ENCODE measurements around the gene OR51B4. TPM values are rescaled to one million over a fixed set of nuclear protein-coding genes. Genes with fewer than 3 reads are reported as not detected.

The OR51B4 gene
- total RNA-seq, 4 donors from 2014 or later: not detected

DNA sequence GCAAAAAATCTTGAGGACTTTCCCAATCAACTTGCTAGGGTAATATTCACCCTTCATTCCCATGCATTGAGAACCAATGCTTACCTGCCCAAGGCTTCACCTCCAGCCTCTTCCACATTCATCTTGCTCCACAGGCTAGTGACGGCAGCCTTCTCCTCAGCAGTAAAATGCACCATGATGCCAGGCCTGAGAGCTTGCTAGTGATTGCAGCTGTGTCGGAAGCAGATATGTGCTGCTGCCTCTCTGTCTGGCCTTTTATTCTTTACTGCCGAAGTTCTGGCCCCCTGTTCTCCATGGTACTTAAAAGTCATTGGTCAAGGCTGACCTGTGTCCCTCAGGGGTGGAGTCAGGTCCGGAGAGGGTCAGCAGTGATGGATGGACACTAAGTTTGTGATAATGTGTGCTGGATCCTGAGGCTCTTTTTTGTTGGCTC is 32.0 kb downstream of the OR51B4 start, which contains the start of gene HBE1:
Gene HBE1 (minus strand): TSS at position 231 of the 433 bp plus-strand sequence. CDS start 55 bp downstream, at position 176.
- in situ Hi-C loops (cut with MboI; ENCODE audit: low pct_ligation_motif_present in 1 of 4, low pct_unique_long_range_greater_than_20kb in 1 of 4, low sequenced_read_pairs in 3 of 4): no loop called here
- Histone ChIP-seq H3K36me3 (no peaks in the 10 kb centered on the region), H3K4me1 (no peaks in the 10 kb centered on the region), H3K4me3 (no peak within 1 kb of the TSS), H3K27me3 (no peaks in the 10 kb centered on the region), H3K9me3 (no peaks in the 10 kb centered on the region), H3K27ac (no peak within 1 kb of the TSS)
- no peak for DNase-seq
- WGBS, 2 donors (ENCODE audit: low coverage in 1 of 2): 72 to 82% methylated on average over 3 to 4 of the region's 4 CpGs
- TF ChIP-seq POLR2AphosphoS5 (IDR thresholded peaks at IDR 0.05): no peak
- TF ChIP-seq, protein P1, sequence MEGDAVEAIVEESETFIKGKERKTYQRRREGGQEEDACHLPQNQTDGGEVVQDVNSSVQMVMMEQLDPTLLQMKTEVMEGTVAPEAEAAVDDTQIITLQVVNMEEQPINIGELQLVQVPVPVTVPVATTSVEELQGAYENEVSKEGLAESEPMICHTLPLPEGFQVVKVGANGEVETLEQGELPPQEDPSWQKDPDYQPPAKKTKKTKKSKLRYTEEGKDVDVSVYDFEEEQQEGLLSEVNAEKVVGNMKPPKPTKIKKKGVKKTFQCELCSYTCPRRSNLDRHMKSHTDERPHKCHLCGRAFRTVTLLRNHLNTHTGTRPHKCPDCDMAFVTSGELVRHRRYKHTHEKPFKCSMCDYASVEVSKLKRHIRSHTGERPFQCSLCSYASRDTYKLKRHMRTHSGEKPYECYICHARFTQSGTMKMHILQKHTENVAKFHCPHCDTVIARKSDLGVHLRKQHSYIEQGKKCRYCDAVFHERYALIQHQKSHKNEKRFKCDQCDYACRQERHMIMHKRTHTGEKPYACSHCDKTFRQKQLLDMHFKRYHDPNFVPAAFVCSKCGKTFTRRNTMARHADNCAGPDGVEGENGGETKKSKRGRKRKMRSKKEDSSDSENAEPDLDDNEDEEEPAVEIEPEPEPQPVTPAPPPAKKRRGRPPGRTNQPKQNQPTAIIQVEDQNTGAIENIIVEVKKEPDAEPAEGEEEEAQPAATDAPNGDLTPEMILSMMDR (IDR thresholded peaks at IDR 0.05): no peak
- no peak for TF ChIP-seq POLR2A (IDR thresholded peaks at IDR 0.05)
- no peak for TF ChIP-seq EP300 (IDR thresholded peaks at IDR 0.05; ENCODE audit: low read depth)
- intact Hi-C loops (cut with DNase I; ENCODE audit: low total_unique reads): no loop called here

DNA sequence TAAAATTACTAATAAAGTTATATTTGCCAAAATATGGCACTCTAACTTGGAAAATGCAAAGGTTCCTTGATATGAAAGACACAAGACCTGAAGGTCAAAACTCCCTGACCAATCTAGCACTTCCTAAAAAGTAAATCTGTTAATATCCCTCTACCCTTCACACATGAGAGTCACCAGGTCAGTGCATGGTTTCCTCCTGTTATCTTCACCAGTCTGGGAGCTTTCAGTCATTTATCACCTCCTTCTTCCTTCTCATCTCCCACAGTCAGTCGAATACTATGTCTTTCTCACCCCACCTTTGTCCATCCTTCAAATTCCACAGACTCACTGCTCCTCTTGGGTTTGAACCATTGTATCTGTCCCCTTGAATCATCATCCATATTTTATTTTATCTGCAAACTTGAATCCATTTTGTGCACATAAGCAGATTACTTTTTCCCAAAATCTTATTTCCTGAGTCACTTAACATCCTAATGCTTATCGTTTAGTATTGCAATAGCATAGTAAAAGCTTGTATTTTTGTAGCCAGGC is 34.6 kb downstream of the OR51B4 start:
- H3K9me3 ChIP-seq: no peaks in the 10 kb centered on the region
- TF ChIP-seq EP300 (IDR thresholded peaks at IDR 0.05; ENCODE audit: low read depth): no peak
- TF ChIP-seq POLR2AphosphoS5 (IDR thresholded peaks at IDR 0.05): no peak
- TF ChIP-seq, protein P1 (IDR thresholded peaks at IDR 0.05): no peak
- no peak for TF ChIP-seq POLR2A (IDR thresholded peaks at IDR 0.05)
- in situ Hi-C loops (cut with MboI; ENCODE audit: low pct_ligation_motif_present in 1 of 4, low pct_unique_long_range_greater_than_20kb in 1 of 4, low sequenced_read_pairs in 3 of 4): no loop called here
- H3K27ac ChIP-seq: no peak overlapping the region
- H3K36me3 ChIP-seq: no peaks in the 10 kb centered on the region
- no peak overlapping the region for H3K4me3 ChIP-seq
- DNase-seq: no peak
- H3K4me1 ChIP-seq: no peaks in the 10 kb centered on the region
- H3K27me3 ChIP-seq: no peaks in the 10 kb centered on the region
- intact Hi-C loops (cut with DNase I; ENCODE audit: low total_unique reads): no loop called here
- 81 to 85% methylated on average over 2 of the region's 2 CpGs for WGBS, 2 donors (ENCODE audit: low coverage in 1 of 2)

- Histone ChIP-seq H3K27ac (no peak overlapping the region), H3K9me3 (no peaks in the 10 kb centered on the region), H3K27me3 (no peaks in the 10 kb centered on the region), H3K4me3 (no peak overlapping the region), H3K36me3 (no peaks in the 10 kb centered on the region), H3K4me1 (no peaks in the 10 kb centered on the region)
- TF ChIP-seq POLR2AphosphoS5 (IDR thresholded peaks at IDR 0.05) (no peak), EP300 (IDR thresholded peaks at IDR 0.05; ENCODE audit: low read depth) (no peak), POLR2A (IDR thresholded peaks at IDR 0.05) (no peak)
- TF ChIP-seq, protein P1 (IDR thresholded peaks at IDR 0.05): no peak
- in situ Hi-C loops (cut with MboI; ENCODE audit: low pct_ligation_motif_present in 1 of 4, low pct_unique_long_range_greater_than_20kb in 1 of 4, low sequenced_read_pairs in 3 of 4) (no loop called here), intact Hi-C loops (cut with DNase I; ENCODE audit: low total_unique reads) (no loop called here)
- no peak for DNase-seq
These were observed 35.1 kb downstream of the OR51B4 start for GRCh38 chr11:5266609-5267008.

DNA sequence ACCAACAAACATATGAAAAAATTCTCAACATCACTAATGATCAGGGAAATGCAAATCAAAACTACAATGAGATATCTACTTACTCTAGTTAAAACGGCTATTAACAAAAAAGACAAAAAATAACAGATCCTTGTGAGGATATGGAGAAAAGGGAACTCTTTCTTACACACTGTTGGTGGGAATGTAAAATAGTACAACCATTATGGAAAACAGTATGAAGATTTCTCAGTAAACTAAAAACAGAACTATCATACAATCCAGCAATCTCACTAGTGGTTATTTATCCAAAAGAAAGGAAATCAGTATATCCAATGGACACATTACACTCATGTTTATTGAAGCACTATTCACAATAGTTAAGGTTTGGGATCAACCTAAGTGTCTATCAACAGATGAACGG is 35.9 kb downstream of the OR51B4 start:
- TF ChIP-seq POLR2A (IDR thresholded peaks at IDR 0.05) (no peak), EP300 (IDR thresholded peaks at IDR 0.05; ENCODE audit: low read depth) (no peak), POLR2AphosphoS5 (IDR thresholded peaks at IDR 0.05) (no peak)
- TF ChIP-seq, protein P1 (IDR thresholded peaks at IDR 0.05): no peak
- Histone ChIP-seq H3K27ac (no peak overlapping the region), H3K4me1 (no peaks in the 10 kb centered on the region), H3K4me3 (no peak overlapping the region), H3K27me3 (no peaks in the 10 kb centered on the region), H3K9me3 (no peaks in the 10 kb centered on the region), H3K36me3 (no peaks in the 10 kb centered on the region)
- 54 to 61% methylated on average over 2 of the region's 2 CpGs for WGBS, 2 donors (ENCODE audit: low coverage in 1 of 2)
- DNase-seq: no peak
- in situ Hi-C loops (cut with MboI; ENCODE audit: low pct_ligation_motif_present in 1 of 4, low pct_unique_long_range_greater_than_20kb in 1 of 4, low sequenced_read_pairs in 3 of 4): no loop called here
- intact Hi-C loops (cut with DNase I; ENCODE audit: low total_unique reads): no loop called here

Measured in transverse colon (tissue), 4 donors.